PC-3 (cell line): Measurements from ENCODE around the gene PCSK2.

Source experiments
- CTCF ChIP-seq: fragments of 300-600 bp; sonication (generic); conservative IDR thresholded peaks from 2 replicates; pipeline ENCODE4 v1.5.1; 2017; ENCODE audit warnings: antibody characterized with exemption, low read depth, mild to moderate bottlenecking, low read length
- EZH2 ChIP-seq: fragments of 300-600 bp; sonication (generic); IDR thresholded peaks from one replicate; pipeline ENCODE4 v1.6.1; 2017; ENCODE audit warnings: antibody characterized with exemption, mild to moderate bottlenecking, low read length; ENCODE audit not compliant: unreplicated experiment
- EZH2phosphoT487 ChIP-seq: fragments of 300-600 bp; sonication (generic); IDR thresholded peaks from 2 replicates; pipeline ENCODE4 v1.6.1; 2018; ENCODE audit warnings: mild to moderate bottlenecking, antibody characterized with exemption, low read length, borderline replicate concordance

GRCh38 chr20:17418737-17419136 lies 191.9 kb downstream of the PCSK2 start:
- TF ChIP-seq CTCF, result no peak
- TF ChIP-seq EZH2, result no peak
- TF ChIP-seq EZH2phosphoT487, result no peak
